ENCODE measurements around the gene MACIR.
"Not testable (repeated sequence)": the region's sequence is repeated elsewhere in the genome, so short reads cannot be mapped to it uniquely, and the experiment has no call there.

MACIR gene

GRCh38 chr5:103258368-103258956, at the start of gene MACIR:
MACIR (plus strand) TSS chr5:103258763; CDS start chr5:103275920, 17,157 bp downstream.
- peak; percentile 93 for DNase-seq

GRCh38 chr5:103209065-103209464, 49.5 kb upstream of the MACIR start:
- no peak for DNase-seq

GRCh38 chr5:103210952-103211351, 47.6 kb upstream of the MACIR start:
- DNase-seq, result no peak

GRCh38 chr5:103211576-103212561, 46.7 kb upstream of the MACIR start:
- no peak for DNase-seq

- no peak for DNase-seq
Measured at GRCh38 chr5:103216137-103216536, 42.4 kb upstream of the MACIR start.

- no peak for DNase-seq
Measured at GRCh38 chr5:103216697-103217096, 41.9 kb upstream of the MACIR start.

- DNase-seq, result no peak
Measured at GRCh38 chr5:103217101-103217500, 41.5 kb upstream of the MACIR start.

GRCh38 chr5:103218164-103218563, 40.4 kb upstream of the MACIR start:
- DNase-seq, result no peak

GRCh38 chr5:103219074-103219473, 39.5 kb upstream of the MACIR start:
- DNase-seq, result not testable (repeated sequence)

GRCh38 chr5:103223031-103223955, 35.3 kb upstream of the MACIR start:
- no peak for DNase-seq

- peak; percentile 10 for DNase-seq
Measured at GRCh38 chr5:103224118-103224893, 34.3 kb upstream of the MACIR start.

GRCh38 chr5:103224894-103225246, 33.7 kb upstream of the MACIR start:
- no peak for DNase-seq

- no peak for DNase-seq
Measured at GRCh38 chr5:103228061-103228460, 30.5 kb upstream of the MACIR start.

GRCh38 chr5:103228588-103228987, 30.0 kb upstream of the MACIR start:
- no peak for DNase-seq

GRCh38 chr5:103232393-103232999, 26.1 kb upstream of the MACIR start:
- no peak for DNase-seq

GRCh38 chr5:103234239-103234975, 24.2 kb upstream of the MACIR start:
- DNase-seq, result no peak

- no peak for DNase-seq
Measured at GRCh38 chr5:103235891-103236290, 22.7 kb upstream of the MACIR start.

GRCh38 chr5:103237778-103238177, 20.8 kb upstream of the MACIR start:
- no peak for DNase-seq

- no peak for DNase-seq
Measured at GRCh38 chr5:103243665-103244064, 14.9 kb upstream of the MACIR start.

- DNase-seq, result no peak
Measured at GRCh38 chr5:103244398-103244797, 14.2 kb upstream of the MACIR start.

- DNase-seq, result no peak
Measured at GRCh38 chr5:103245761-103246160, 12.8 kb upstream of the MACIR start.

Data from stimulated activated CD4-positive, alpha-beta T cell treated with anti-CD3 and anti-CD28 coated beads, Interleukin-1b, Interleukin-23, amount 100 ng/mL, for 48 hours (primary cell).